ENCODE results near the gene TBCCD1. TPM values are rescaled to one million over a fixed set of nuclear protein-coding genes. Genes with fewer than 3 reads are reported as not detected.

TBCCD1 gene
- total and polyA plus RNA-seq, 7 donors = 4.6 to 10.8 (median 6.6) TPM

DNA sequence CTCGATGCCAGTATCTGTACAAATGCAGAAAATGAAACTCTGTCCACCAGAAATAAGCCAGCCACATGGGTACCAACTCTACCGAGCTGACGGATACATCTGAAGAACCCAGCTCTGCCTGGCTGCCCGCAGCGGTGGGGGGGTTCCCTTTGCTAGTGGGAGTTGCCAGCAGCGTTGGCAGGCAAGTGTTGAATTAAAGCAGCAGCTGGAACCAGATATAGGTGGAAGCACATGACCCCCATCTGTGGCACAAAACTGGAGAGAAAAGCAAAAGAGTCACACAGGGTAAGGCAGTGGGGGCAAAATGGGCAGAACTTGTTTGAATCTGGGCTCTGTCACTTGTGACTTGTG is 40.9 kb downstream of the TBCCD1 start:
- DNase-seq (no peak), ATAC-seq (no peak)
- Histone ChIP-seq H3K9me3 (no peaks in the 10 kb centered on the region), H3K27ac (no peak overlapping the region), H3K36me3 (ENCODE audit: insufficient read depth in 1 of 2, low read depth in 1 of 2) (no peaks in the 10 kb centered on the region), H3K4me1 (no peaks in the 10 kb centered on the region), H3K27me3 (ENCODE audit: insufficient read depth in 3 of 3, low read length in 2 of 3) (peaks cover 0 to 7% (median 4%) of the 10 kb centered on the region in 3 donors), H3K4me3 (no peak overlapping the region)
- TF ChIP-seq, protein P1, sequence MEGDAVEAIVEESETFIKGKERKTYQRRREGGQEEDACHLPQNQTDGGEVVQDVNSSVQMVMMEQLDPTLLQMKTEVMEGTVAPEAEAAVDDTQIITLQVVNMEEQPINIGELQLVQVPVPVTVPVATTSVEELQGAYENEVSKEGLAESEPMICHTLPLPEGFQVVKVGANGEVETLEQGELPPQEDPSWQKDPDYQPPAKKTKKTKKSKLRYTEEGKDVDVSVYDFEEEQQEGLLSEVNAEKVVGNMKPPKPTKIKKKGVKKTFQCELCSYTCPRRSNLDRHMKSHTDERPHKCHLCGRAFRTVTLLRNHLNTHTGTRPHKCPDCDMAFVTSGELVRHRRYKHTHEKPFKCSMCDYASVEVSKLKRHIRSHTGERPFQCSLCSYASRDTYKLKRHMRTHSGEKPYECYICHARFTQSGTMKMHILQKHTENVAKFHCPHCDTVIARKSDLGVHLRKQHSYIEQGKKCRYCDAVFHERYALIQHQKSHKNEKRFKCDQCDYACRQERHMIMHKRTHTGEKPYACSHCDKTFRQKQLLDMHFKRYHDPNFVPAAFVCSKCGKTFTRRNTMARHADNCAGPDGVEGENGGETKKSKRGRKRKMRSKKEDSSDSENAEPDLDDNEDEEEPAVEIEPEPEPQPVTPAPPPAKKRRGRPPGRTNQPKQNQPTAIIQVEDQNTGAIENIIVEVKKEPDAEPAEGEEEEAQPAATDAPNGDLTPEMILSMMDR (IDR thresholded peaks at IDR 0.05) = no peak
- intact Hi-C loops (cut with DNase I) = no loop called here
- 32 to 36% (median 34%) methylated on average over 6 of the region's 6 CpGs for WGBS, 3 donors

DNA sequence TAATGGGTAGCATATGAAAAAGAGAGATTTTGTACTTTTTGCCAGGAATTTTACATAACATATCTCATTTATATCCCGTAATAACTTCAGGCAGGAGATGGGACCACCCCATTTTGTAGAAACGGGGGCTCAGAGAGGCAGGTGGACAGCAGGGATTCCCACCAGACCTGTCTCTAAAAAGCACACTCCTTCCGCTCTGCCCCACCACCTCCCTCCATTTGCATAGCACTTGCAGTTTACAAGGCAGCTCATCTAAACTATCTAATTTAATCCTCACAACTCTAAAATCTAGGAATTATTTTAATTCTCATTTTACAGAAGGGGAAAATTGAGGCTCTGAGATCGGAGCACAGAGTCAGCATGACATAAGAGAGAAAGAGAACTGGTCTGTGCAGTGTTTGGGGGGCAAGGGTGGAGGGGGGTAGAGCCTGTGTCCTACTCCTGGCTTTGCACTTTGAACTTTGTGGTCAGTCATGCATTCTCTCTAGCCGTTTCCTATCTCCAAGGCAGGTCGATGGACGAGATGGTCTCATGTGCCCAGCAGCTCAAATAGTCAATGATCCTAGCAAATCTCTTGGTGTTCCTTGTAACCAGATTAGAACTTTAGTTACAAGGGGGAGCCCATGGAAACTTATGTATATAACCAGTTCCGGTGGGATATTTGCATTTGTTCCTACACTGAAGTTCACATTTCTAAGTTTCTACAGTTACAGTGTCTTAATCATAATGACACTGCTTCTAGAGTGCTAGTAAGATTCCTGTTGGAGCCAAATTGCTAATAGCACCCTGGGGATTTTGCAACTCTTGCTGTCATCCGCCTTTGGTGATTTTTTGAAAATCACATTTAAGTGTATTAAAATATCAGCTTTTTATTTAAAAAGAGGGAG is 41.5 kb downstream of the TBCCD1 start:
- TF ChIP-seq, protein P1 (IDR thresholded peaks at IDR 0.05) = no peak
- Histone ChIP-seq H3K27ac (no peak overlapping the region), H3K4me1 (no peaks in the 10 kb centered on the region), H3K9me3 (no peaks in the 10 kb centered on the region), H3K36me3 (ENCODE audit: insufficient read depth in 1 of 2, low read depth in 1 of 2) (no peaks in the 10 kb centered on the region), H3K27me3 (ENCODE audit: insufficient read depth in 3 of 3, low read length in 2 of 3) (peaks cover 0 to 7% (median 4%) of the 10 kb centered on the region in 3 donors), H3K4me3 (no peak overlapping the region)
- DNase-seq (no peak), ATAC-seq (no peak)
- intact Hi-C loops (cut with DNase I) = no loop called here
- 59 to 65% (median 62%) methylated on average over 9 of the region's 9 CpGs for WGBS, 3 donors

DNA sequence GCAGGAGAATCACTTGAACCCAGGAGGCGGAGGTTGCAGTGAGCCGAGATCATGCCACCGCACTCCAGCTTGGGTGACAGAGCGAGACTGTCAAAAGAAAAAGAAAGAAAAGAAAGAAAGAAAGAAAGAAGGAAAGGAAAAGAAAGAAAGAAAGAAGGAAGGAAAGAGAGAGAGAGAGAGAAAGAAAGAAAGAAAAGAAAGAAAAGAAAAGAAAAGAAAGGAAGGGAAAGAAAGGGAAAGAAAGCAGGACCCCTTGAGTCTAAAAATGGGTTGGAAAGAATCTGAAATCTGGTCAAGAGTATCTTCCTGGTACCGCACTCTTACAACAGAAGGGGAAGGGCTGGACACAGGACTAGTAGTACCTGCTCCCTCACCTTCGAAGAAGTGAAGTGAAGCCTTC is 42.5 kb downstream of the TBCCD1 start:
- H3K36me3 ChIP-seq (ENCODE audit: insufficient read depth in 1 of 2, low read depth in 1 of 2) = no peaks in the 10 kb centered on the region
- ATAC-seq = no peak
- H3K4me3 ChIP-seq = no peak overlapping the region
- H3K27ac ChIP-seq = no peak overlapping the region
- TF ChIP-seq, protein P1 (IDR thresholded peaks at IDR 0.05) = no peak
- no peaks in the 10 kb centered on the region for H3K9me3 ChIP-seq
- H3K27me3 ChIP-seq (ENCODE audit: insufficient read depth in 3 of 3, low read length in 2 of 3) = peaks cover 0 to 7% (median 4%) of the 10 kb centered on the region in 3 donors
- H3K4me1 ChIP-seq = no peaks in the 10 kb centered on the region
- no peak for DNase-seq
- 92 to 96% (median 96%) methylated on average over 6 of the region's 6 CpGs for WGBS, 3 donors
- intact Hi-C loops (cut with DNase I) = no loop called here

DNA sequence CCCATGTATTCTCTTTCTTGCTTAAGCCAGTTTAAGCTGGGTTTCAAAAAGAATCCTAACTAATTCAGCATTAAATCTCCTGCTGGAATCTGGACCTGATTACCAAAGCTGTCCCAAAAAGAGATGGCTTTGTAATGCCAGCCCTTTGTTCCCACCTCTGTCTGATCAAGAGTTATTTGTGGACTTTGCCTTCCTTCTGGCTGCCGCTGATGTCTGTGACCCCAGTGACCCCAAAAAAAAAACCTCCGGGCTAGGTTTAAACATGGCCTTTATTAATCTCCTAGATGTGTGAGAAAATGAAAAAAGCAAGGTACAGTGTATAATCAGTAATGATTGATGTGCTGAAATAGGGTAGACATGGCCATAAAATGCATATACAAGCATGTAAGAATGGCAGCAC is 43.7 kb downstream of the TBCCD1 start:
- intact Hi-C loops (cut with DNase I) = no loop called here
- peaks cover 0 to 7% (median 4%) of the 10 kb centered on the region in 3 donors for H3K27me3 ChIP-seq (ENCODE audit: insufficient read depth in 3 of 3, low read length in 2 of 3)
- ATAC-seq (no peak), DNase-seq (no peak)
- no peak overlapping the region for H3K4me3 ChIP-seq
- TF ChIP-seq, protein P1 (IDR thresholded peaks at IDR 0.05) = no peak
- H3K27ac ChIP-seq = no peak overlapping the region
- H3K4me1 ChIP-seq = no peaks in the 10 kb centered on the region
- H3K9me3 ChIP-seq = no peaks in the 10 kb centered on the region
- 5 to 9% (median 8%) methylated on average over 2 of the region's 2 CpGs for WGBS, 3 donors
- no peaks in the 10 kb centered on the region for H3K36me3 ChIP-seq (ENCODE audit: insufficient read depth in 1 of 2, low read depth in 1 of 2)
